ENCODE measurements around the gene CSNK1E.

DNA sequence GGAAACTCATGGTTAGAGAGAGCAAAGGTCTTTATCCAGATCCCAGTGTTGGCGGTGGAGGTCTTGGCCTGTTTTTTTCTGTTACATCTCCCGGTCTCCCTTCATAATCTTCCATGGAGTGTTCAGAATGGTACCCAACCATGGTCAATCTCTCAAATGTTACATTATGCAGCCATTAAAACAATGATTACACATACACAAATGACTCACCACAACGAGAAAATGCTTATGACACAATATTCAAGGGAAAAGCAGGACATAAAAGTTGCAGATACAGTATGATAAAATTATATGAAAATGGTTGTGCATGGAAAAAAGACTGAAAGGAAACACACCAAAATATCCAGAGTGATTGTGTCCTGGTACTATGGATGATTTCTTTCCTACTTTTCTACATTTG is 17.8 kb upstream of the CSNK1E start:
- no peak for TF ChIP-seq EZH2 (IDR thresholded peaks at IDR 0.05; ENCODE audit: insufficient read depth, poor library complexity, severe bottlenecking)
- no peak for TF ChIP-seq EZH2phosphoT487 (IDR thresholded peaks at IDR 0.05; ENCODE audit: insufficient read depth, low read depth)

Data from GM23248 (cell line).